ENCODE measurements around the gene CLN5. TPM values are rescaled to one million over a fixed set of nuclear protein-coding genes. Genes with fewer than 3 reads are reported as not detected.

The CLN5 gene
- polyA plus RNA-seq, 1 donor (not counting 4 experiments of a cell fraction or from before 2014, with no cell fraction given), result 32.4 TPM

GRCh38 chr13:77047649-77048343 is 55.9 kb downstream of the CLN5 start:
- Histone ChIP-seq H3K9me3 (ENCODE audit: control insufficient read depth, low read depth, low read length) (no peaks in the 10 kb centered on the region), H3K9ac (ENCODE audit: control insufficient read depth, extremely low read depth, insufficient read depth, low read length) (no peak overlapping the region), H4K20me1 (ENCODE audit: control insufficient read depth, extremely low read depth, insufficient read depth, low read length) (no peaks in the 10 kb centered on the region), H3K4me3 (ENCODE audit: control insufficient read depth in 2 of 3, extremely low read depth in 1 of 3, insufficient read depth in 2 of 3, low read depth in 1 of 3, low read length in 3 of 3) (no peak overlapping the region), H3K27me3 (ENCODE audit: control insufficient read depth, extremely low read depth, insufficient read depth, low read length) (no peaks in the 10 kb centered on the region), H2AFZ (ENCODE audit: control insufficient read depth, low read length) (no peak overlapping the region), H3K4me1 (ENCODE audit: control insufficient read depth, extremely low read depth, insufficient read depth, low read length) (no peaks in the 10 kb centered on the region), H3K36me3 (ENCODE audit: control insufficient read depth in 2 of 2, extremely low read depth in 1 of 2, insufficient read depth in 2 of 2, low read length in 2 of 2) (peaks cover 0 to 13% of the 10 kb centered on the region in 2 experiments), H3K79me2 (ENCODE audit: control insufficient read depth, insufficient read depth, low read length) (no peaks in the 10 kb centered on the region), H3K27ac (ENCODE audit: control insufficient read depth, insufficient read depth, low read length) (no peak overlapping the region), H3K4me2 (ENCODE audit: control insufficient read depth, extremely low read depth, insufficient read depth, low read depth, low read length) (no peak overlapping the region), H3K9me1 (ENCODE audit: control insufficient read depth, extremely low read depth, insufficient read depth, low read length) (no peaks in the 10 kb centered on the region)
- dilution Hi-C loops (cut with MboI; ENCODE audit: extremely low pct_ligation_motif_present, low sequenced_read_pairs), result no loop called here
- peak; percentile 51 for FAIRE-seq
- DNase-seq (ENCODE audit: low read depth, low spot score), result no peak
- TF ChIP-seq EZH2 (IDR thresholded peaks at IDR 0.05; ENCODE audit: low read length), result no peak
- no peak for TF ChIP-seq CTCF (optimal IDR thresholded peaks at IDR 0.05 in 1 of 3, IDR thresholded peaks at IDR 0.05 in 1 of 3, conservative IDR thresholded peaks at IDR 0.05 in 1 of 3; ENCODE audit: extremely low read depth in 1 of 3, insufficient read depth in 2 of 3, low read length in 3 of 3)

- Histone ChIP-seq H3K79me2 (ENCODE audit: control insufficient read depth, insufficient read depth, low read length) (no peaks in the 10 kb centered on the region), H3K9me1 (ENCODE audit: control insufficient read depth, extremely low read depth, insufficient read depth, low read length) (no peaks in the 10 kb centered on the region), H3K4me3 (ENCODE audit: control insufficient read depth in 2 of 3, extremely low read depth in 1 of 3, insufficient read depth in 2 of 3, low read depth in 1 of 3, low read length in 3 of 3) (no peak overlapping the region), H3K27ac (ENCODE audit: control insufficient read depth, insufficient read depth, low read length) (no peak overlapping the region), H2AFZ (ENCODE audit: control insufficient read depth, low read length) (no peak overlapping the region), H3K9me3 (ENCODE audit: control insufficient read depth, low read depth, low read length) (no peaks in the 10 kb centered on the region), H3K4me1 (ENCODE audit: control insufficient read depth, extremely low read depth, insufficient read depth, low read length) (no peaks in the 10 kb centered on the region), H3K4me2 (ENCODE audit: control insufficient read depth, extremely low read depth, insufficient read depth, low read depth, low read length) (no peak overlapping the region), H4K20me1 (ENCODE audit: control insufficient read depth, extremely low read depth, insufficient read depth, low read length) (no peaks in the 10 kb centered on the region), H3K36me3 (ENCODE audit: control insufficient read depth in 2 of 2, extremely low read depth in 1 of 2, insufficient read depth in 2 of 2, low read length in 2 of 2) (peaks cover 4 to 17% of the 10 kb centered on the region in 2 experiments), H3K9ac (ENCODE audit: control insufficient read depth, extremely low read depth, insufficient read depth, low read length) (no peak overlapping the region), H3K27me3 (ENCODE audit: control insufficient read depth, extremely low read depth, insufficient read depth, low read length) (no peaks in the 10 kb centered on the region)
- FAIRE-seq (no peak), DNase-seq (ENCODE audit: low read depth, low spot score) (no peak)
- TF ChIP-seq EZH2 (IDR thresholded peaks at IDR 0.05; ENCODE audit: low read length) (no peak), CTCF (optimal IDR thresholded peaks at IDR 0.05 in 1 of 3, IDR thresholded peaks at IDR 0.05 in 1 of 3, conservative IDR thresholded peaks at IDR 0.05 in 1 of 3; ENCODE audit: extremely low read depth in 1 of 3, insufficient read depth in 2 of 3, low read length in 3 of 3) (no peak)
- dilution Hi-C loops (cut with MboI; ENCODE audit: extremely low pct_ligation_motif_present, low sequenced_read_pairs), result no loop called here
Measured at GRCh38 chr13:77048681-77049080, 56.8 kb downstream of the CLN5 start.

Measured in keratinocyte (primary cell).